Measurements from ENCODE around the gene LETM1.

DNA sequence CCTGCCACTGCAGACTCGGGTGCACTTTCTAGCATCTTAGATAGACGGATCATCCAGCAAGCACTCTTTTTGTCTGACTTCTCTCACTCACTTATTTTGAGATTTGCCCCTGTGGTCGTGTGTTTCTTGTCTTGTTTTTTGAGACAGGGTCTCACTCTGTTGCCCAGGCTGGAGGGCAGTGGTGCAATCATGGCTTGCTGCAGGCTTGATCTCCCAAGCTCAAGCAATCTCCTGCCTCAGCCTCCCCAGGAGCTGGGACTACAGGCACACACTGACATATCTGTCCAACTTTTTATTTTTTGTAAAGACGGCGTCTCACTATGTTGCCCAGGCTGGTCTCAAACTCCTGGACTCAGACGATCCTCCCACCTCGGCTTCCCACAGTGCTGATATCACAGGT lies 36.1 kb downstream of the LETM1 start:
- TF ChIP-seq TCF4 (CRISPR knock-in tag; IDR thresholded peaks at IDR 0.05; ENCODE audit: borderline replicate concordance) (no peak), ZC3H10 (CRISPR knock-in tag; IDR thresholded peaks at IDR 0.05) (no peak), OSR1 (CRISPR knock-in tag; IDR thresholded peaks at IDR 0.05) (no peak), ESRRG (CRISPR knock-in tag; IDR thresholded peaks at IDR 0.05) (no peak)
- TF ChIP-seq, protein P1, sequence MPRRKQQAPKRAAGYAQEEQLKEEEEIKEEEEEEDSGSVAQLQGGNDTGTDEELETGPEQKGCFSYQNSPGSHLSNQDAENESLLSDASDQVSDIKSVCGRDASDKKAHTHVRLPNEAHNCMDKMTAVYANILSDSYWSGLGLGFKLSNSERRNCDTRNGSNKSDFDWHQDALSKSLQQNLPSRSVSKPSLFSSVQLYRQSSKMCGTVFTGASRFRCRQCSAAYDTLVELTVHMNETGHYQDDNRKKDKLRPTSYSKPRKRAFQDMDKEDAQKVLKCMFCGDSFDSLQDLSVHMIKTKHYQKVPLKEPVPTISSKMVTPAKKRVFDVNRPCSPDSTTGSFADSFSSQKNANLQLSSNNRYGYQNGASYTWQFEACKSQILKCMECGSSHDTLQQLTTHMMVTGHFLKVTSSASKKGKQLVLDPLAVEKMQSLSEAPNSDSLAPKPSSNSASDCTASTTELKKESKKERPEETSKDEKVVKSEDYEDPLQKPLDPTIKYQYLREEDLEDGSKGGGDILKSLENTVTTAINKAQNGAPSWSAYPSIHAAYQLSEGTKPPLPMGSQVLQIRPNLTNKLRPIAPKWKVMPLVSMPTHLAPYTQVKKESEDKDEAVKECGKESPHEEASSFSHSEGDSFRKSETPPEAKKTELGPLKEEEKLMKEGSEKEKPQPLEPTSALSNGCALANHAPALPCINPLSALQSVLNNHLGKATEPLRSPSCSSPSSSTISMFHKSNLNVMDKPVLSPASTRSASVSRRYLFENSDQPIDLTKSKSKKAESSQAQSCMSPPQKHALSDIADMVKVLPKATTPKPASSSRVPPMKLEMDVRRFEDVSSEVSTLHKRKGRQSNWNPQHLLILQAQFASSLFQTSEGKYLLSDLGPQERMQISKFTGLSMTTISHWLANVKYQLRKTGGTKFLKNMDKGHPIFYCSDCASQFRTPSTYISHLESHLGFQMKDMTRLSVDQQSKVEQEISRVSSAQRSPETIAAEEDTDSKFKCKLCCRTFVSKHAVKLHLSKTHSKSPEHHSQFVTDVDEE (CRISPR knock-in tag; IDR thresholded peaks at IDR 0.05), result no peak

All from SK-N-SH treated with all-trans-retinoic acid at 6 μM for 48 hours (cell line).